ENCODE data around the gene CEACAM19.

CEACAM19 gene

GRCh38 chr19:44696939-44697669 lies 25.8 kb downstream of the CEACAM19 start:
- in situ Hi-C loops (cut with HindIII; ENCODE audit: low pct_ligation_motif_present, low sequenced_read_pairs): no loop called here
- Histone ChIP-seq H3K4me3 (ENCODE audit: low read depth, low read length) (no peak overlapping the region), H3K27ac (no peak overlapping the region), H3K36me3 (replicated peaks) (no peaks in the 10 kb centered on the region), H3K27me3 (replicated peaks) (no peaks in the 10 kb centered on the region)
- DNase-seq: no peak
- no peak for TF ChIP-seq CTCF (IDR thresholded peaks at IDR 0.05; ENCODE audit: low read depth, low read length, missing control alignments)

GRCh38 chr19:44697670-44698034 lies 26.4 kb downstream of the CEACAM19 start:
- Histone ChIP-seq H3K27ac (no peak overlapping the region), H3K4me3 (ENCODE audit: low read depth, low read length) (no peak overlapping the region), H3K36me3 (replicated peaks) (no peaks in the 10 kb centered on the region), H3K27me3 (replicated peaks) (no peaks in the 10 kb centered on the region)
- in situ Hi-C loops (cut with HindIII; ENCODE audit: low pct_ligation_motif_present, low sequenced_read_pairs): no loop called here
- no peak for TF ChIP-seq CTCF (IDR thresholded peaks at IDR 0.05; ENCODE audit: low read depth, low read length, missing control alignments)
- DNase-seq: no peak

GRCh38 chr19:44698492-44699201 lies 27.4 kb downstream of the CEACAM19 start, which contains the start of gene CEACAM16:
CEACAM16 (plus strand) TSS chr19:44699151; CDS start chr19:44701457, 2,306 bp downstream.
- DNase-seq: no peak
- H3K27ac ChIP-seq: no peak within 1 kb of the TSS
- no peaks in the 10 kb centered on the region for H3K27me3 ChIP-seq (replicated peaks)
- in situ Hi-C loops (cut with HindIII; ENCODE audit: low pct_ligation_motif_present, low sequenced_read_pairs): no loop called here
- no peak for TF ChIP-seq CTCF (IDR thresholded peaks at IDR 0.05; ENCODE audit: low read depth, low read length, missing control alignments)
- no peak within 1 kb of the TSS for H3K4me3 ChIP-seq (ENCODE audit: low read depth, low read length)
- no peaks in the 10 kb centered on the region for H3K36me3 ChIP-seq (replicated peaks)

GRCh38 chr19:44700547-44700946 lies 29.3 kb downstream of the CEACAM19 start:
- H3K4me3 ChIP-seq (ENCODE audit: low read depth, low read length): no peak overlapping the region
- in situ Hi-C loops (cut with HindIII; ENCODE audit: low pct_ligation_motif_present, low sequenced_read_pairs): no loop called here
- TF ChIP-seq CTCF (IDR thresholded peaks at IDR 0.05; ENCODE audit: low read depth, low read length, missing control alignments): no peak

GRCh38 chr19:44701228-44701627 lies 29.9 kb downstream of the CEACAM19 start:
- Histone ChIP-seq H3K4me3 (ENCODE audit: low read depth, low read length) (no peak overlapping the region), H3K27me3 (replicated peaks) (no peaks in the 10 kb centered on the region), H3K36me3 (replicated peaks) (no peaks in the 10 kb centered on the region), H3K27ac (no peak overlapping the region)
- TF ChIP-seq CTCF (IDR thresholded peaks at IDR 0.05; ENCODE audit: low read depth, low read length, missing control alignments): no peak
- DNase-seq: no peak
- in situ Hi-C loops (cut with HindIII; ENCODE audit: low pct_ligation_motif_present, low sequenced_read_pairs): no loop called here

More at GRCh38 chr19:44700547-44700946, 29.3 kb downstream of the CEACAM19 start:
- Histone ChIP-seq H3K27ac (no peak overlapping the region), H3K36me3 (replicated peaks) (no peaks in the 10 kb centered on the region), H3K27me3 (replicated peaks) (no peaks in the 10 kb centered on the region)
- no peak for DNase-seq

Measured in brain microvascular endothelial cell (primary cell).